HG02852 (cell line): ENCODE measurements around the gene OR8J1.
"Not testable (repeated sequence)": the region's sequence is repeated elsewhere in the genome, so short reads cannot be mapped to it uniquely, and the experiment has no call there.

Source experiments
- ATAC-seq: cut with Tn5 transposase; IDR thresholded peaks from one replicate; pipeline ENCODE4 v1.9.1; 2021; ENCODE audit warnings: mild to moderate bottlenecking, moderate library complexity; ENCODE audit not compliant: unreplicated experiment

OR8J1 gene

GRCh38 chr11:56353991-56354390 lies at the start of gene OR8J1:
Gene OR8J1, plus strand, starts transcription at chr11:56354291. Its CDS starts 5,956 bp downstream, at chr11:56360247.
- no peak for ATAC-seq

GRCh38 chr11:56307836-56308235 lies 46.3 kb upstream of the OR8J1 start:
- ATAC-seq = no peak

GRCh38 chr11:56314844-56315243 lies 39.2 kb upstream of the OR8J1 start, which contains the start of gene OR8K3:
Gene OR8K3, plus strand, starts transcription at chr11:56315144. Its CDS starts 3,163 bp downstream, at chr11:56318307.
- ATAC-seq = no peak

GRCh38 chr11:56331861-56332491 lies 22.1 kb upstream of the OR8J1 start:
- no peak for ATAC-seq

- ATAC-seq = no peak
Observed at GRCh38 chr11:56333156-56333555, 20.9 kb upstream of the OR8J1 start.

- no peak for ATAC-seq
Observed at GRCh38 chr11:56340289-56340688, 13.8 kb upstream of the OR8J1 start.

GRCh38 chr11:56345739-56346138 lies 8.4 kb upstream of the OR8J1 start, which contains the start of gene OR8K1:
Gene OR8K1, plus strand, starts transcription at chr11:56346039. Its CDS starts 0 bp downstream, at chr11:56346039.
- ATAC-seq = no peak

GRCh38 chr11:56375324-56375723 lies 21.2 kb downstream of the OR8J1 start, which contains the start of gene OR8U1:
Gene OR8U1, plus strand, starts transcription at chr11:56375624. Its CDS starts 0 bp downstream, at chr11:56375624.
- ATAC-seq = no peak

- ATAC-seq = no peak
Observed at GRCh38 chr11:56380120-56380519, 26.0 kb downstream of the OR8J1 start.

GRCh38 chr11:56394381-56394780 lies 40.3 kb downstream of the OR8J1 start:
- no peak for ATAC-seq

GRCh38 chr11:56396047-56396446 lies 42.0 kb downstream of the OR8J1 start:
- ATAC-seq = no peak

- ATAC-seq = not testable (repeated sequence)
Observed at GRCh38 chr11:56401858-56402461, 47.9 kb downstream of the OR8J1 start.

GRCh38 chr11:56404393-56404792 lies 50.3 kb downstream of the OR8J1 start:
- no peak for ATAC-seq

GRCh38 chr11:56410801-56411200 lies 56.7 kb downstream of the OR8J1 start:
- ATAC-seq = no peak
